Measurements from ENCODE around the gene AUTS2.
"Not testable (repeated sequence)": the region's sequence is repeated elsewhere in the genome, so short reads cannot be mapped to it uniquely, and the experiment has no call there.

Gene AUTS2

GRCh38 chr7:70257921-70258320 is 659.6 kb downstream of the AUTS2 start:
- DNase-seq (ENCODE audit: low read depth), result no peak

- no peak for DNase-seq (ENCODE audit: low read depth)
These were observed 661.2 kb downstream of the AUTS2 start for GRCh38 chr7:70259502-70259901.

- DNase-seq (ENCODE audit: low read depth), result no peak
These were observed 665.4 kb downstream of the AUTS2 start for GRCh38 chr7:70263471-70264255.

- DNase-seq (ENCODE audit: low read depth), result no peak
These were observed 667.9 kb downstream of the AUTS2 start for GRCh38 chr7:70266186-70266585.

GRCh38 chr7:70267381-70268120 is 669.3 kb downstream of the AUTS2 start:
- DNase-seq (ENCODE audit: low read depth), result no peak

GRCh38 chr7:70268179-70268578 is 669.9 kb downstream of the AUTS2 start:
- no peak for DNase-seq (ENCODE audit: low read depth)

GRCh38 chr7:70270149-70270548 is 671.9 kb downstream of the AUTS2 start:
- no peak for DNase-seq (ENCODE audit: low read depth)

GRCh38 chr7:70271617-70272081 is 673.4 kb downstream of the AUTS2 start:
- no peak for DNase-seq (ENCODE audit: low read depth)

- not testable (repeated sequence) for DNase-seq (ENCODE audit: low read depth)
These were observed 677.3 kb downstream of the AUTS2 start for GRCh38 chr7:70275570-70275969.

GRCh38 chr7:70285187-70285586 is 686.9 kb downstream of the AUTS2 start:
- no peak for DNase-seq (ENCODE audit: low read depth)

- no peak for DNase-seq (ENCODE audit: low read depth)
These were observed 687.6 kb downstream of the AUTS2 start for GRCh38 chr7:70285854-70286253.

GRCh38 chr7:70288781-70289456 is 690.6 kb downstream of the AUTS2 start:
- DNase-seq (ENCODE audit: low read depth), result no peak

GRCh38 chr7:70292716-70293115 is 694.4 kb downstream of the AUTS2 start:
- DNase-seq (ENCODE audit: low read depth), result no peak

- no peak for DNase-seq (ENCODE audit: low read depth)
These were observed 696.1 kb downstream of the AUTS2 start for GRCh38 chr7:70294211-70294911.

- no peak for DNase-seq (ENCODE audit: low read depth)
These were observed 700.7 kb downstream of the AUTS2 start for GRCh38 chr7:70298780-70299471.

GRCh38 chr7:70299472-70299807 is 701.2 kb downstream of the AUTS2 start:
- no peak for DNase-seq (ENCODE audit: low read depth)

- no peak for DNase-seq (ENCODE audit: low read depth)
These were observed 703.5 kb downstream of the AUTS2 start for GRCh38 chr7:70301673-70302185.

- DNase-seq (ENCODE audit: low read depth), result no peak
These were observed 705.0 kb downstream of the AUTS2 start for GRCh38 chr7:70303309-70303708.

- DNase-seq (ENCODE audit: low read depth), result no peak
These were observed 705.5 kb downstream of the AUTS2 start for GRCh38 chr7:70303780-70304179.

GRCh38 chr7:70306173-70306572 is 707.9 kb downstream of the AUTS2 start:
- no peak for DNase-seq (ENCODE audit: low read depth)

GRCh38 chr7:70307544-70308106 is 709.4 kb downstream of the AUTS2 start:
- DNase-seq (ENCODE audit: low read depth), result no peak
